TTC549 (cell line): ENCODE results near the gene PROK2.

Experiments
- FAIRE-seq: peaks from 2 replicates; lab custom pipeline; 2012; peaks lifted over from hg19 to GRCh38; lab: Jason Lieb, UNC

Gene PROK2

GRCh38 chr3:71784914-71785531 is at the start of gene PROK2:
Gene PROK2, minus strand, starts transcription at chr3:71785148. Its CDS starts 96 bp downstream, at chr3:71785052.
- no peak for FAIRE-seq

- FAIRE-seq, result no peak
These were observed 46.7 kb upstream of the PROK2 start for GRCh38 chr3:71831599-71831998.

GRCh38 chr3:71825551-71826283 is 40.8 kb upstream of the PROK2 start:
- FAIRE-seq, result no peak

- FAIRE-seq, result no peak
These were observed 36.2 kb upstream of the PROK2 start for GRCh38 chr3:71821116-71821515.

- no peak for FAIRE-seq
These were observed 32.3 kb upstream of the PROK2 start for GRCh38 chr3:71817262-71817661.

- FAIRE-seq, result no peak
These were observed 31.8 kb upstream of the PROK2 start for GRCh38 chr3:71816767-71817156.

- no peak for FAIRE-seq
These were observed 30.6 kb upstream of the PROK2 start for GRCh38 chr3:71815340-71816067.

GRCh38 chr3:71813704-71814103 is 28.8 kb upstream of the PROK2 start:
- no peak for FAIRE-seq

- FAIRE-seq, result no peak
These were observed 28.1 kb upstream of the PROK2 start for GRCh38 chr3:71813073-71813472.

GRCh38 chr3:71810056-71810455 is 25.1 kb upstream of the PROK2 start:
- no peak for FAIRE-seq

GRCh38 chr3:71809321-71810026 is 24.5 kb upstream of the PROK2 start:
- no peak for FAIRE-seq

- no peak for FAIRE-seq
These were observed 21.8 kb upstream of the PROK2 start for GRCh38 chr3:71806736-71807135.

GRCh38 chr3:71805691-71806090 is 20.7 kb upstream of the PROK2 start:
- no peak for FAIRE-seq

- FAIRE-seq, result no peak
These were observed 20.3 kb upstream of the PROK2 start for GRCh38 chr3:71805199-71805598.

GRCh38 chr3:71803248-71803647 is 18.3 kb upstream of the PROK2 start:
- FAIRE-seq, result no peak

- FAIRE-seq, result no peak
These were observed 17.0 kb upstream of the PROK2 start for GRCh38 chr3:71801986-71802385.

GRCh38 chr3:71800023-71800422 is 15.1 kb upstream of the PROK2 start:
- no peak for FAIRE-seq

- FAIRE-seq, result no peak
These were observed 12.5 kb upstream of the PROK2 start for GRCh38 chr3:71797455-71797854.

- no peak for FAIRE-seq
These were observed 11.3 kb upstream of the PROK2 start for GRCh38 chr3:71796290-71796689.

- FAIRE-seq, result no peak
These were observed 6.7 kb upstream of the PROK2 start for GRCh38 chr3:71791634-71792033.

GRCh38 chr3:71789922-71790321 is 5.0 kb upstream of the PROK2 start:
- FAIRE-seq, result no peak

GRCh38 chr3:71787851-71788405 is 3.0 kb upstream of the PROK2 start:
- FAIRE-seq, result no peak
